H4 (cell line): ENCODE data around the gene NMRAL1. TPM values are rescaled to one million over a fixed set of nuclear protein-coding genes. Genes with fewer than 3 reads are reported as not detected.
A peak's percentile ranks its signal among the peaks of the same experiment; 100 is the strongest.

ENCODE experiments used
- DNase-seq: peaks from one replicate; pipeline ENCODE4 v3.0.0-alpha.2; 2015; ENCODE audit warnings: low spot score
- total RNA-seq: library from RNA; depleted of rRNA; stranded (reverse); fragments of >200 nt; shearing (Covaris generic); gene quantifications from 2 replicates; pipeline ENCODE4 v1.2.3, GENCODE V29; 2014; rRNA removed

NMRAL1 gene
- total RNA-seq = 69.5 and 102 TPM in 2 replicates

GRCh38 chr16:4474192-4474961, at the start of gene NMRAL1:
Gene NMRAL1, minus strand, starts transcription at chr16:4474625. Its CDS starts 493 bp downstream, at chr16:4474132.
- DNase-seq = peak; percentile 91

DNA sequence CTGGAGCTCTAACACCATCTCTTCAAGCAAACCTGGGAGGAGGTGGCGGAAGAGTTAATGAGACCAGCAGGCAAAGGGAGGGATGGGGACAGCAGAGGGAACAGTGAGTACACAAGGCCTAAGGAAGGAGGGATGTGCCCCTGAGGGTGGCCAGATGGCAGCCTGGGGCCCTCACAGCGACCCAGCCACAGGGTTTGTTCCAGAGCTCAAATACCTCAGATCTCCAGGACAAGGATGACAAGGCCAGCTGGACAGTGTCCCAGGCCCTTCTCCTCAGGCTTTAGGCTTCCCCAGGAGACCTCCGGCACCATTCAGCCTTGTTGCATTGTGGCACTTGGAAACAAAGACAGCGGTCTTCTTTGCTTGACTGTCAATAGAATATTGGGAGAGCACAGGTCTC, 49.3 kb upstream of the NMRAL1 start:
- no peak for DNase-seq

- DNase-seq = no peak
Measured at GRCh38 chr16:4522051-4522581, 47.7 kb upstream of the NMRAL1 start.

GRCh38 chr16:4520913-4521312, 46.5 kb upstream of the NMRAL1 start:
- no peak for DNase-seq

DNA sequence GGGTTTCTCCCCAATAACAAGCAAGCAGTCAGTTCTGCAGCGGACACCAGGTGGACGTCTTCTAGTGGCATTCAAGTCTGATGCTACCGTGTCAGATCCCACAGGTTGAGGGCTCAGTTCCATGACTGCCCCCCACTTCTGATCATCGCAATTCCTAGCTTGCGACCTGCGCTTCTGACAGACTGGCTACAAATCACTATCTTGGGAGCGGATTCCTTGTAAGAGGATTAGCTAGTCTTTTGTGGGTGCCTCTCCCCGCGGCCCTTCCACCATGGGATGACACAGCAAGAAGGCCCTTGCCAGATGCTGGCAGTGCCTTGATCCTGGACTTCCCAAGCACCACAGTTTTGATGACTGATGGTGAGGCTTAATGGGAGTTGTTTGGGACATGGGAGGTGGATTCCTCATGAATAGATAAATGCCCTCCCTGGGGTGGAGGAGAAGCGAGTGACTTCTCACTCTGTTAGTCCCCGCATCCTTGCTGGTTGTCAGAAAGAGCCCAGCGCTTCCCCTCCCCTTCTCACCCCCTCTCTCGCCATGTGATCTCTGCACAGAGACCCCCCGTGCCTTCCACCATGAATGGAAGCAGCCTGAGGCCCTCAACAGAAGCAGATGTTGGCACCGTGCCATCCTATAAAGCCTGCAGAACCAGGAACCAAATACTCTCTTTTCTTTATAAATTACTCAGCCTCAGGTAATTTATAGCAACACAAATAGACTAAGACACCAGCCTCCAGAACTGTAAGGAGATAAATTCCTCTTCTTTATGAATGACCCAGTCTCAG, 45.0 kb upstream of the NMRAL1 start:
- no peak for DNase-seq

DNA sequence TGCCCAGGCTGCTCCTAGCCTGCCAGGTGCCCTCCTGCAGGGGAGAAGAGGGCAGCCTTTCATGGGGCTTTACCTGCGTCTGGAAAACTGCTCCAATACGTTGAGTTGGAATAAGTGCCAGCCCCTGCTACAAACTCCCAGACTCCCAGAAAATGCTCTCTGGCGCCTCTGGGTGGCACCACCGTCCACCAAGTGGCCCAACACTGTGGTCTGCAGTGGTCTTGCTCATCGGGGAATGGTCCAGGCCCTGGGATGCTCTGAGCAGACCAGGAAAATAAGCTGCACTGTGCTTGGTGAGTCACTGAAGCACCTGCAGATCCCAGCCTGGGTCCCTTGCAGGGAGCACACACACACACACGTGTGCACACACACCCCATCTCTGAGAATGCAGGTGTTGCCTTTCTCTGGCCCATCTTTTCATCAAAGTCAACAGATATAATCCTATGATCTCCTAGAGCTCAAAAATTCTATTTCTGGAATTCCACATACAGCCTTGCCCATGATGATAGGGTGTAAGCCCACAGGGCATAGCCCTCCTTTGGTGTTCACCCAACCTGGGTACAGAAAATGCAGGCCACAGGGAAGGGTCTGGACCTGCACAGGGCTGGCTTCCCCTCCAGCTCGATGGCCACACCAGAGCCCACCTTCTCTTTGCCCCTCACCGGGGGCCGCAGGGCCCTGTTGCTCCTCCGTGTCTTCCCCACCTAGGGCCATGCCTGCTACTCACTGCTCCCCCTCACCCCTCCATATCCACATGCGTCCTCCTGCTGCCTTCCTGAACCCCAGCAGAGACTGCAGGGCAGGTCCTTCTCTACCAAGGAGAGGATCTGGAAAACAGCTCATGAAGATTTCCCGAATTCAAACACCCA, 43.6 kb upstream of the NMRAL1 start:
- no peak for DNase-seq

DNA sequence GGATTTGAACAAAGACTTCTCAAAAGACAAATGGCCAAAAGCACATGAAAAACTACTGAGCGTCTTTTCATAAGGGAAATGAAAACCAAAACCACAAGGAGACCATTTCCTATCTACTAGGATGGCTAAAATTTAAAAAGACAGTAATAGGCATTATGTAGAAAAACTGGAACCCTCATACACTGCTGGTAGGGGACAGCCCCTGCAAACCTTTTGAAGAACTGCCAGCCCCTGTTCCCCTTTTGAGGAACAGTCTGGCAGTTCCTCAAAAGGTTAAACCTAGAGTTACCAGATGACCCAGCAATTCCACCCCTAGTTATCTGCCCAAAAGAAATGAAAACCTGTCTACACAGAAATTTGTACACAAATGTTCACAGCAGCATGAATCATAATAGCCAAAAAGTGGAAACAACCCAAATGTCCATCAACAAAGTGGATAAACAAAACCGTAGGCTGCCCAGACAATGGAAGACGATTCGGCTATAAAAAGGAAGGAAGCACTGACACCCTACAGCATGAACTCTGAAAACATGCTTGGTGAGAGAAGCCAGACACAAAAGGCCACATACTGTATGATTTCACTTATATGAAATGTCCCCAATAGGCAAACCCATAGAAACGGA, 41.3 kb upstream of the NMRAL1 start:
- DNase-seq = no peak

DNA sequence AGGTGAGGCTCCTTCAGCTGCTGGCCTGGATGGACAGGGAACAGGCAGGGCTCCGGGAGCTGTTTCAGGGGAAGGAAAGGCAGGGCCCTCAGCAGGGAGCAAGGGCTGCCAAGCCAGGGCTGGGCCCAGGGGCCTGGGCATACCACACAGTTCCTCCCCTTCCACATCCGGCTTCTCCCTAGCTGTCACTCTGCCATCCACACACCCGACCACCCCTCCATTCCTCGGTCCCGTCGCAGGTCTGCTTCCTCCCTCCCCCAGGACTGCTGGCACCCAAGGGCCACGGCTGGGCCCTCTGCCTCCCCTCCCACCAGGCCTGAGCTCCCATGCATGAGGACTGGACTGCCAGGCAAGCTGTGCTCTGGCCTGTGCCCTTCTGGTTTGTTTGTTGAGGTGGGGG, 40.2 kb upstream of the NMRAL1 start:
- no peak for DNase-seq

GRCh38 chr16:4513881-4514280, 39.5 kb upstream of the NMRAL1 start:
- no peak for DNase-seq

DNA sequence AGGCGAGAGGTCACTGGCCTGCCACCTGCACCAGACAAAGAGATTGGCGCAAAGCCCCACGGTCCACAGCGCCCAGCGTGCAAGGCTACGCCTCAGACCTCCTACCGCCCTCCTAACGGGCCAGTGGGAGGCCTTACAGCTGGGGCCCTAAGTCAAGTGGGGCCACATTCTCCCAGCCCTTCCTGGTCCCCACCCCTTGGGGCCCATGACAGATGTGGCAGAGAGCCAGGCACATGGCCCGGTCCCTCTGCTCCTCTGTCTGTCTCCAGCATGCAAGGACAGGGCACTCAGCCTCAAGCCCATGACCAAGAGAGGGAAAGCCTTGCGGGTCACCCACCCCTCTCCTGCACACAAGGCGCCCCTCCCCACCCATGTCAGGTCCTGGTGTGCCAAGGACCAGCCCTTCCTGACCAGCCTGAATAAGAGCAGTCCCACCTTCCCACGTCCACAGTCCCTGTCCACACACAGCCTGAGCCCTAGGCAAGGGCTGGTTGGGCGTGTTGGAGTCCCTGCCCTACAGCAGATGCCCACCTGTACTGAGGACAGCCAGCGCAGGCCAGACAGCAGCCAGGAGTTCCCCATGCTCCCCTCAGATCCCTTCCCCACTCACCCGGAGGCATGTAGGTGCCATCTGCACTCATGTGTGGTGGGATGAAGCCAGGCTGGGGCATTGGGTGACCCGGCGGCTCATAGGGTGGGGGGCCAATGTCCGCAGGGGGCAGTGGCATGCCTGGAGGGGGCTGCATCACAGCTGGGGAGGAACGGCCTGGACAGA, 38.8 kb upstream of the NMRAL1 start:
- DNase-seq = no peak

DNA sequence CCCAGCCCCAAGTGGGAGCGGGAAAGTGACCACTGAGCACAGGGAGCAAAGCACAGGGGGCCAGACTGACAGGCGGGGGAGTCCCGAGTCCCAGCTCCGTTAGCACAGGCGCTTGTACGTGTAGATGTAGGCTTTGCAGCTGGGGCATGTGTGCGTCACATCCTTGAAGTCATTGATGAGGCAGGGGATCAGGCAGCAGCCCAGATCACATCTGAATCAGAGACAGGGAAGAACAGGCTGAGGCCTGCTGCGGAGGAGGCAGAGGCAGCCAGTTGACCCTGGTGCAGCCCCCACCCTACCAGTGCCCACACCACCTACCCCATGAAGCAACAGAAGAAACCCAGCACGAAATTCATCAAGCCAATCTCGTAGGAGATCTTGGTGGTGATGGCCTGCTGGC, 38.0 kb upstream of the NMRAL1 start:
- DNase-seq = no peak

DNA sequence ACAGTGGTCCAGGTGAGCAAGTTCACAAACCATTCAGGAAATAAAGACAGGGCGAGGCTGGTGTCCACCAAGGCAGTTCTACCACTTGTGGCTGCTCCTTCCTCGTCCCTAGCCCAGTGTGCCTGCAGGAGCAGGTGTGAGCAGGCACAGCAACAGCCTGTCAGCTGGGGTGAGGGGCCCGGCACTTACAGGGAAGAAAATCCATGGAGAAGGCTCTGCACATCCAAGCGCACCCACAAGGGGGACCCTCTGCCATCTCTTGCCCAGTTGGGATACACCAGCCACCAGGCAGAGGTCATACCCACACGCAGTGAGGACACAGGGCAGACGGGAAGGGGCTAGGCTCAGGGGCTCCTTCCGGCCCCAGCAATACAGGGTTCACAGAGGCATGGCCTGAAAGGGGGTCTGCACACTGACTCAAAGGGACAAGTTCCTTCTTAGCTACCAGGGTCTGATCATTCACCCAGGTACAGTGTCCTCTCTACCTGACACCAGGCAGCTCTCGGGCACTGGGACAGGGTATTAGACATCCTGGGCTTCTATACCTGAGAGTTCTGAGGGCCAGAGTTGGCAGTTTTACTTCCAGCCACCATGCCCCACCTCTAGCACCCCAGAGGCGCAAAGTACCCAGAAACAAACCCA, 37.1 kb upstream of the NMRAL1 start:
- DNase-seq = no peak

GRCh38 chr16:4510747-4511426, 36.5 kb upstream of the NMRAL1 start:
- no peak for DNase-seq

DNA sequence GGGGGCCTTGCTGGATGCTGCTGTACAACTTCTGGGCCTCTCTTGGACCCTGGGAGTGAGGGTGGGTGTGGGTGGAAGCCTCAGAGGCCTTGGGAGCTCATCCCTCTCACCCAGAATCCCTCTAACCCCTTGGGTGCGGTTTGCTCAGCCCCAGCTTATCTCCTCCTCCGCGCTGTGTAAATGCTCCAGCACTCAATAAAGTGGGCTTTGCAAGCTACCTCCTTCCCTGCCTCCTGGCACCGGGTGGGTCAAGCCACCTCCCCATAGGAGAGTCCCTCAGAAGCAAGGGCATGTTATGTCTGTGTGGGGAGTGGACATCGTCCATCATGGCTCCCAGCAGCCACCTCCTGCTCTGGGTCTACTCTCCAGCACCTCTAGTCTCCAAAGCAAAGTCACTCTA, 35.7 kb upstream of the NMRAL1 start:
- no peak for DNase-seq

- no peak for DNase-seq
Measured at GRCh38 chr16:4509420-4509819, 35.0 kb upstream of the NMRAL1 start.

DNA sequence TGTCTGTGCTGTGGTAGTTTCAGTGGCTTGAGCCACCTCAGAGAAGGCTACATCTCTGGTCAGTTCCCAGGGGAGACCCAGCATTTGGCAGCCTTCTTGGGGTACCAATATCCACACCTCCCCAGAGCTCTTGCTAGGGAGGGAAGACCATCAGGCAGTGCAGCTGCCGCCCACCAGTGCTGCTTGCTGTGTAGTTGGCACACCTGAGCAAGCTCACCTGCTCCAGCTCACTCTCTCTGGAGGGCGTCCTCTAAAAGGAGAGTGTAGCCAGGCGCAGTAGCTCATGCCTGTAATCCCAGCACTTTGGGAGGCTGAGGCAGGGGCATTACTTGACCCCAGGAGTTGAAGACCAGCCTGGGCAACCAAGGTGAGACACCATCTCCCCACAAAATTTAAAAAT, 34.4 kb upstream of the NMRAL1 start:
- no peak for DNase-seq

DNA sequence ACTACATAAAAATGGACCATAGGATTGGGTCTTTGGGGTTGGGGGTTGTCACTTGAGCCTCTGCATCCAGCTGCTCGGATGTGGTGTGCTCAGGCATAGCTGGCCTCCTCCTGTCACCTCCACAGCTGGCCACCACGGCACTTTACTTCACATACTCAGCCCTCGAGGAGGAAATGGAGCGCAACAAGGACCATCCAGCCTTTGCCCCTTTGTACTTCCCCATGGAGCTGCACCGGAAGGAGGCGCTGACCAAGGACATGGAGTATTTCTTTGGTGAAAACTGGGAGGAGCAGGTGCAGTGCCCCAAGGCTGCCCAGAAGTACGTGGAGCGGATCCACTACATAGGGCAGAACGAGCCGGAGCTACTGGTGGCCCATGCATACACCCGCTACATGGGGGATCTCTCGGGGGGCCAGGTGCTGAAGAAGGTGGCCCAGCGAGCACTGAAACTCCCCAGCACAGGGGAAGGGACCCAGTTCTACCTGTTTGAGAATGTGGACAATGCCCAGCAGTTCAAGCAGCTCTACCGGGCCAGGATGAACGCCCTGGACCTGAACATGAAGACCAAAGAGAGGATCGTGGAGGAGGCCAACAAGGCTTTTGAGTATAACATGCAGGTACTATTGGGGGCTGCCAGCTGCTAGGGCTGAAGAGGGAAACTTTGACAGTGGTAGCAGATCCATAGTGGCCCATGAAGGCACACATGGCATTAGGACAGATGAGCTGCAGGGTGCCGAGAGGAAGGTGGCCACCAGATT, 33.3 kb upstream of the NMRAL1 start:
- no peak for DNase-seq

DNA sequence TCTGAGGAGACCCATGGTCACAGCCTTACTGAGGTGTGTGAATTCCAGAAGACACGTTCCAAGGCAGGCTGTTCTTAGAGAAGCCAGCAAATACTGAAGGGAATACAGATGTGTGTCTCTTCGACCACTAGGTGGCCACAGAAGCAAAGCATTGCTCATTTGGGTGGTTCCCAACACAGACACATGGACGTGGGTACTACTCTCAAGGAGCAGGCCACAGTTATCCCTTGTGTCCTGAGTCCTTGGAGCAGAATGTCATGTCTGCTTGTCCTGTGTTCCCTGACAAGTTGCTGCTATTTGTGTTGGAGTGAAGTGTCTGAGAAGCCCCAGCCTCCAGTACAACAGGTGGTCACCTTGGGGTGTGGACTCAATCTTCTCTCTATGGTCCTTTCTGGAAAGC, 32.0 kb upstream of the NMRAL1 start:
- peak; percentile 70 for DNase-seq
